Cardiac fibroblast (primary cell): ENCODE results near the gene BACE2.
"Not testable (repeated sequence)": the region's sequence is repeated elsewhere in the genome, so short reads cannot be mapped to it uniquely, and the experiment has no call there.

Experiments used
- DNase-seq, 2 donors: peaks; one replicate each; pipeline versions ENCODE4 v3.0.0 to v3.0.0-alpha.2; 2010; ENCODE audit warnings: low read depth in 2 of 2
- H3K4me3 ChIP-seq, 2 donors: replicated peaks in 1 of 2; 1 replicate in 1 of 2; 2 replicates in 1 of 2; pipeline ENCODE4 v1.5.1; 2011; ENCODE audit warnings: low read depth in 2 of 2, low read length in 2 of 2, mild to moderate bottlenecking in 2 of 2, moderate library complexity in 1 of 2
- CTCF ChIP-seq: IDR thresholded peaks from one replicate; pipeline ENCODE4 v1.5.1; 2011; ENCODE audit warnings: low read depth, mild to moderate bottlenecking, low read length, inconsistent platforms

The BACE2 gene

DNA sequence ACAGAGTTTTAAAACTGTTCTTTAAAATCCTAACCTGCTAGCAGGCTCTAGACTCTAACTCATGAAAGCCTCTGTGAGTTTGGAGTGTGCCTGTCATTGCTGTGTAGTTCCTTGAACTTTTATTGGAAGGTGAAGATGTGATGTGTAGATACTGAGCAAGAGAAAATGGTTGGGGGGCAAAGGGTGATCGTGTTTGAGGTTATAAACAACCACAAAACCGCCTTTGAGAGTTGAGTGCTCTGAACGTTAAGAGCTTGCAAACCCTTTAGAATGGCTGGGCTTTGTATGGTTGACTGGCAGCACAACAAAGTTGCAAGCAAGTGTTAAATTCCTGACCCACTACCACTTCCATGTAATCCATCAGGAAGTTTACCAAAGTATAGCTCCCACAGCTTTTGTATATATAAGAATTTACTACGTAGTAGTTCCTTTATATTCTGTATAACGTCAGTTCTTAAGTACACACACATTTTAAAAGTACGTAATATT is 19.6 kb downstream of the BACE2 start:
- no peak for DNase-seq
- no peak overlapping the region for H3K4me3 ChIP-seq
- TF ChIP-seq CTCF, result no peak

DNA sequence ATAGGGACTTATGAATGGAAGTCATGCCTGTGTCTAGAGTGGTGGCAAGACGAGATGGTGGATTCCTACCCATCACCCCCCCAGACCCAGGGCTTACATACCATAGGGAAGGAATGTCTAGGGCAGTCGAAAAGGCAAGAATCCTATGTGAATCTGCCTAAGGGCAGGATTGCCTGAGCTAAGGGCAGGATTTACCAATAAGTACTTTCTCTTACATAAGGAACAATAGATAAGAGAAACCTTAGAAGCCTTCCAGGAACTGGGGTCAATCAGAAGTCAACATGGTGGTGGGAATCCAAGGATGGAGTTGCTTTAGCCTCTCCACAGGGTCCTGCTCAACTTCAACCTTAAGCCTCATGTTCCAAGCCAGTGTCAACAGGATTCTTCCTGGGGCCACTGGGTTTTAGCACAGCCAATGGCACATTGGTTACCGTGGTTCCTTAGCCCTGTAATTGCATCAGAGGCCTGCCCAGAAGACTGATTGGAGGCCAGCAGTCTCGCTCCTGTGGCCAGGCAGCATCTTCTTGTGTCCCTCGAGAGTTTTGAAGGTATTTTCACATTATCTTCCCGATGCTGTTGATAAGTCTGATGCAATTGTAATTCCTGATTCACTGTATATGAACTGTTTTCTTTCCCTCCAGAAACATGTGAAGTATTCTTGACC is 20.7 kb downstream of the BACE2 start:
- DNase-seq, result peak; percentile 24 to 54
- H3K4me3 ChIP-seq, result no peak overlapping the region
- TF ChIP-seq CTCF, result no peak

- TF ChIP-seq CTCF, result no peak
- no peak overlapping the region for H3K4me3 ChIP-seq
- DNase-seq, result no peak
Observed at GRCh38 chr21:41189150-41189745, 21.3 kb downstream of the BACE2 start.

- not testable (repeated sequence) for DNase-seq, H3K4me3 ChIP-seq
Observed at GRCh38 chr21:41192552-41192951, 24.6 kb downstream of the BACE2 start.

- H3K4me3 ChIP-seq, result no peak overlapping the region
- no peak for TF ChIP-seq CTCF
- DNase-seq, result no peak
Observed at GRCh38 chr21:41195311-41195710, 27.4 kb downstream of the BACE2 start.

- H3K4me3 ChIP-seq, result no peak overlapping the region
- no peak for TF ChIP-seq CTCF
- peak; percentile 33 to 48 for DNase-seq
Observed at GRCh38 chr21:41196993-41197392, 29.0 kb downstream of the BACE2 start.

GRCh38 chr21:41197582-41197981 is 29.6 kb downstream of the BACE2 start:
- H3K4me3 ChIP-seq, result no peak overlapping the region
- DNase-seq, result no peak
- TF ChIP-seq CTCF, result no peak

- not testable (repeated sequence) for DNase-seq, H3K4me3 ChIP-seq
Observed at GRCh38 chr21:41198647-41199046, 30.7 kb downstream of the BACE2 start.
